Measurements from ENCODE around the gene SLC7A8.
"Not testable (repeated sequence)": the region's sequence is repeated elsewhere in the genome, so short reads cannot be mapped to it uniquely, and the experiment has no call there.

SLC7A8 gene

DNA sequence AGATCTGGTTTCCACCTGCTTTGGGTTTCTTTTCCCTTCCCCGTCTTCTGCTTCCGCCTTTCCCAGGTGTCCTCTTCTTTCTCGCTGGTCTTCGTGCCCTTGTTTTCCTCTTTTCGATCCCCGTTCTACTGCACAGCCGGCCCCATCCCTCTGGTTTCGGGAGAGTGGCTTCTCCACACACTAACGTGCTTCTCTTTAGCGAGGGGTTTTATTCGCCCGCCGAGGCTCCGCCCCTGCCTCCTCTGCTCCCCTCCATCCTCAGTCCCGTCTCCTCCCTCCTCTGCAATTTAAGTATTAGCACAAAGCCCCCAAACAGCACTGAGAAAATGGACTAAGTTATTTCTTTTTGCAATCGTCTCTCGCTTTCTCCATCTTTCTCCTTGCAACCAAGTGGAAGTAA is at the start of gene SLC7A8:
Gene SLC7A8 (minus strand): TSS at position 182 of the 400 bp plus-strand sequence. CDS start 746 bp downstream, outside the sequence.
- peak; percentile 40 for DNase-seq (ENCODE audit: low spot score)

DNA sequence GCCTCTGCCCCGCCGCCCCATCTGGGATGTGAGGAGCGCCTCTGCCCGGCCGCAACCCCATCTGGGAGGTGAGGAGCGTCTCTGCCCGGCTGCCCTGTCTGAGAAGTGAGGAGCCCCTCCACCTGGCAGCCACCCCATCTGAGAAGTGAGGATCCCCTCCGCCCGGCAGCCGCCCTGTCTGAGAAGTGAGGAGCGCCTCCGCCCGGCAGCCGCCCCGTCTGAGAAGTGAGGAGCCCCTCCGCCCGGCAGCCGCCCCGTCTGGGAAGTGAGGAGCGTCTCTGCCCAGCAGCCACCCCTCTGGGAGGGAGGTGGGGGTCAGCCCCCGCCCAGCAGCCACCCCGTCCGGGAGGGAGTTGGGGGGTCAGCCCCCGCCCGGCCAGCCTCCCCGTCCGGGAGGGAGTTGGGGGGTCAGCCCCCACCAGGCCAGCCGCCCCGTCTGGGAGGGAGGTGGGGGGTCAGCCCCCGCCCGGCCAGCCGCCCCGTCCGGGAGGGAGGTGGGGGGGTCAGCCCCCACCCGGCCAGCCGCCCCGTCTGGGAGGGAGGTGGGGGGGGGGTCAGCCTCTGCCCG is 48.9 kb upstream of the SLC7A8 start:
- DNase-seq (ENCODE audit: low spot score): not testable (repeated sequence)

DNA sequence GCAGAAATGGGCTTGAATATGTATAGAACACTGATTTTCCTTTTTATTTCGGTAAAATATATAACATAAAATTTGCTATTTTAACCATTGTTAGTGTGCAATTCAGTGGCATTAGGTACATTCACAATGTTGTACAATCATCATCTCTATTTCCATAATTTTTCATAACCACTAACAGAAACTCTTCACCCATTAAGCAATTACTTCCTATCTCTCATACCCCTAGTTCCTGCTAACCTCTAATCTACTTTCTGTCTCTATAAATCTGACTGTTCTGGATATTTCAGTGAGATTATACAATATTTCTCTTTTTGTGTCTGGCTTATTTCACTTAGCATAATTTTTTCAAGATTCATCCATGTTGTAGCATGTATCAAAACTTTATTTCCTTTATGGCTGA is 45.4 kb upstream of the SLC7A8 start:
- DNase-seq (ENCODE audit: low spot score): no peak

DNA sequence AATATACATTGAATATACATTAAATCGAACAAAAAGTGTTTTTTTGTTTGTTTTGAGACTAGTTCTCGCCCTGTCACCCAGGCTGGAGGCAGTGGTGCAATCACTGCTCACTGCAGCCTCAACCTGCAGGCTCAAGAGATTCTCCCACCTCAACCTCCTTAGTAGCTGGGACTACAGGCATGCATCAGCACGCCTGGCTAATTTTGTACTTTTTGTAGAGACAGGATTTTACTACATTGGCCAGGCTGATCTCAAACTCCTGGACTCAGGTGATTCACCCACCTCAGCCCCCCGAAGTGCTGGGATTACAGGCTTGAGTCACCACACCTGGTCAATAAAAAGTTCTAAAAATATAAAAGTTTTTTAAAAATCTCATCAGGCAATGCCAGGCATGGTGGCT is 44.1 kb upstream of the SLC7A8 start:
- no peak for DNase-seq (ENCODE audit: low spot score)

DNA sequence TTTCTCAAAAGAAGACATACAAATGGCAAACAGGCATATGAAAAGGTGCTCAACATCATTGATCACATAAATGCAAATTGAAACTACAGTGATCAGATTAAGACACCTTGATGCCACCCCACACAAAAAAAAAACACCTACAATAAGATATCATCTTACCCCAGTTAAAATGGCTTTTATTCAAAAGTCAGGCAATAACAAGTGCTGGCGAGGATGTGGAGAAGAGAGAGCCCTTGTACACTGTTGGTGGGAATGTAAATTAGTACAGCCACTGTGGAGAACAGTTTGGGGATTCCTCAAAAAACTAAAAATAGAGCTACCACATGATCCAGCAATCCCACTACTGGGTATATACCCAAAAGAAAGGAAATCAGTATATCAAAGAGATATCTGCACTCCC is 41.5 kb upstream of the SLC7A8 start:
- DNase-seq (ENCODE audit: low spot score): not testable (repeated sequence)

DNA sequence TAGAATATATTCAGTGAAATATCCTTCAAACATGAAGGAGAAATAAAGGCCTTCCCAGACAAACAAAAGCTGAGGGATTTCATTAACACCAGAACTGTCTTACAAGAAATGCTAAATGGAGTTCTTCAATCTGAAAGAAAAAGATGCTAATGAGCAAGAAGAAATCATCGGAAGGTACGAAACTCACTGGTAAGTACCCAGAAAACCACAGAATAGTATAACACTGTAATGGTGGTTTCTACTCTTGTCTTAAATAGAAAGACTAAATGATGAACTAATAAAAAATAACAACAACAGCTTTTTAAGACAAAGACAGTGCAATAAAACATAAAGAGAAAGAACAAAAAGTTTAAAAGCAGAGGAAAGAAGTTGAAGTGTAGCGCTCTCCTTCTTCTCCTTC is 35.6 kb upstream of the SLC7A8 start:
- no peak for DNase-seq (ENCODE audit: low spot score)

DNA sequence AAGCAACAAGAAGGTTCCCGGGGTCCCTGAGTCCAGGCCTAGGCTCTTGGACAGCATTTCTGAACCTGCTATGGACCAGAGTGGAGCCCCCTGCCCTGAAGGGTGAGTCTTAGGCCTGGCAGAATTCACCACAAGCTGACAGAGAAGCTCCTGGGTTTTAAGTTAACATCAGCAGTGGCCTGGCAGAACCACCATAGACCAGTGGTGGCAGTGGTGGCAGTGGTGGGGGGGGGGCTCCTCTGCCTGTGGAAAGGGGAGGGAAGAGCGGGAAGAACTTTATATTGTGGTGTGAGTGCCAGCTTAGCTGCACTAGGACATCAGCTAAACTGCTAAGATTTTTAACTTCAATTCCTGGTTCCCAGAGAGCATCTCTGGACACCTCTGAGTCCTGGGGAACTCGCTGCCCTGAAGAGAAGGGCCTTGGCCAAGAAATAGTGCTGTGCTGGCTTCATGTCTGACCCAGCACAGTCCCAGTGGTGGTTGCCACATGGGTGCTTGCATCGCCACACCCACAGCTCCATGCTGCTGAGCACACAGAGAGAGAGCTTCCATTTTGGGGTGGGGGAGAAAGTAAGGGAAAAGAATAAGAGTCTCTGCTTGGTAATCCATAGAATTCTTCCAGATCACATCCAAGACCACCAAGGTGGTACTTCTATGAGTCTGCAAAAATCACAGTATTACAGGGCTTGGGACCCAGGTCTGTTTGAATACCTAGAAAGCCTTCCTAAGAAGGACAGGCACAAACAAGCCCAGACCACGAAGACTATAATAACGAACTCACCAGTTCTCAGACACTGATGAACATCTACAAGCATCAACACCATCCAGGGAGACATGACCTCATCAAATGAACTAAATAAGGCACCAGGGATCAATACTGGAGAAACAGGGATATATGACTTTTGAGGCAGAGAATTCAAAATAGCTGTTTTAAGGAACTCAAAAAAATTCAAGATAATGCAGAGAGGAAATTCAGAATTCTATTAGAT is 33.9 kb upstream of the SLC7A8 start:
- DNase-seq (ENCODE audit: low spot score): no peak

DNA sequence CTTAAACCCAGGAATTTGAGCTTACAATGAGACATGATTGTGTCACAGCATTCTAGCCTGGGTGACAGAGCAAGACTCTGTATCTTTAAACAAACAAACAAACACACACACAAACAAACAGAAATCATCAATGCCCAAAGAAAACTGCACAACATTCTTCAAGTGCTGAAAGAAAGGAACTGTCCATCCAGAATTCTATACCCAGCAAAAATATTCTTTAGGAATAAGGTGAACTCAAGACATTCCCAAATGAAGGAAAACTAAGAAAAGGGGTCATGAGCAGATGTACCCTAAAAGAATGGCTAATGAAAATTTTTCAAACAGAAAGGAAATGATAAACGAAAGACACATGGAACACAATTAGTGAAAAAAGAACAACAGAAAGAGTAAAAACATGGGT is 32.0 kb upstream of the SLC7A8 start:
- no peak for DNase-seq (ENCODE audit: low spot score)

DNA sequence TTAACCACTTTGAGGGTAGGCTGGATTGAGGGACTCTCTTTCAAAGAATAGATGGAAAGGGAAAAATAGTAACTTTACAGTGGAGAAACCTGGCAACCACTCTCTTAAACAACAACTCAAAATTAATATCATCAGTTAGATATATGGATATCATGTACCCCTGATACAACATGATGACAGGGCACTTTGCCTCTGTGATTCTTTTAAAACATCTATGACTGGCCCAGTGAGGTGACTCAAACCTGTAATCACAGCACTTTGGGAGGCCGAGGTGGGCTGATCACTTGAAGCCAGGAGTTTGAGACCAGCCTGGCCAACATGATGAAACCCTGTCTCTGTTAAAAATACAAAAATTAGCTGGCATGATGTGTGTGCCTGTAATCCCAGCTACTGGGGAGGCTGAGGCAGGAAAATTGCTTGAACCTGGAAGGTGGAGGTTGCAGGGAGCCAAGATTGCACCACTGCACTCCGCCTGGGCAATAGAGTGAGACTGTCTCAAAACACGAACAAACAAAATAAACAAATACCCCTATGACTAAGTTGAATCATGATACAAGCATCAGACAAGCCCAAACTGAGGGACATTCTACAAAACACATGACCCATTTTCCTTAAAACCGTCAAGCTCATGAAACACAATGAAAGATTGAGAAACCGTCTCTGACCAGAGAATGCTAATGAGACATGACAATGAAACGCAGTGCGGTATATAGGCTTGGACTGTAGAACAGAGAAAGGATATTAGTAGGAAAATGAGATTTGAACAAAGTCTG is 26.4 kb upstream of the SLC7A8 start:
- DNase-seq (ENCODE audit: low spot score): no peak

DNA sequence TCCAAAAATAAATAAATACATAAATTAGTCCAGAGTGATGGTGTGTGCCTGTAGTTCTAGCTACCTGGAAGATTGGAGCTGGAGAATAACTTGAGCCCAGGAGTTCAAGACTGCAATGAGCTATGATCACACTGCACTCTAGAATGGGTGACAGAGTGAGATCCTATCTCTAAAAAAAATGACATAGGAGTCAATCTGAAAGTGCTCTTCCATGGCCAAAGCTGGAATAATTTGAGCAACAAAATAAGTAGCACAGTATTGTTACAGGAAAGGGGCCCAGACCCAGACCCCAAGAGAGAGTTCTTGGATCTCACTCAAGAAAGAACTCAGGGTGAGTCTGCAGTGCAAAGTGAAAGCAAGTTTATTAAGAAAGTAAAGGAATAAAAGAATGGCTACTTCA is 24.9 kb upstream of the SLC7A8 start:
- DNase-seq (ENCODE audit: low spot score): no peak

DNA sequence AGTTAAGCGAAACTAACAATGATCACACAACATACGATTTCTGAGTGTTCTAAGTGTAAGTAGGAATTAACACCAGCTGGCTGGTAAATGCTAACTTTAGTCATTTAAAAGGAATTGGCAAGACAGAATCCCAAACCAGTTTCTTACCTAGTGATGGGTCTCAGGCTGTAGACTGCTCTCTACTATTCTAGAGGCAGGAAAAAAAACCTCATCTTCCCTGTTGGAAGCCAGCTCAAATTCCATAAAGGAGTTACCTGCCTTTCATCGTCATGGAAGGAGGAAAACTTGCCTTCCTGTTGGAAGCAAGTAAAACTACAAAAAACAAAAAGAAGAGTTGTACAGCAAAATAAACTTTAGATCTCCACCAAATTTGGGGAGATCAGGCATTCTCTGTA is 23.7 kb upstream of the SLC7A8 start:
- DNase-seq (ENCODE audit: low spot score): no peak

DNA sequence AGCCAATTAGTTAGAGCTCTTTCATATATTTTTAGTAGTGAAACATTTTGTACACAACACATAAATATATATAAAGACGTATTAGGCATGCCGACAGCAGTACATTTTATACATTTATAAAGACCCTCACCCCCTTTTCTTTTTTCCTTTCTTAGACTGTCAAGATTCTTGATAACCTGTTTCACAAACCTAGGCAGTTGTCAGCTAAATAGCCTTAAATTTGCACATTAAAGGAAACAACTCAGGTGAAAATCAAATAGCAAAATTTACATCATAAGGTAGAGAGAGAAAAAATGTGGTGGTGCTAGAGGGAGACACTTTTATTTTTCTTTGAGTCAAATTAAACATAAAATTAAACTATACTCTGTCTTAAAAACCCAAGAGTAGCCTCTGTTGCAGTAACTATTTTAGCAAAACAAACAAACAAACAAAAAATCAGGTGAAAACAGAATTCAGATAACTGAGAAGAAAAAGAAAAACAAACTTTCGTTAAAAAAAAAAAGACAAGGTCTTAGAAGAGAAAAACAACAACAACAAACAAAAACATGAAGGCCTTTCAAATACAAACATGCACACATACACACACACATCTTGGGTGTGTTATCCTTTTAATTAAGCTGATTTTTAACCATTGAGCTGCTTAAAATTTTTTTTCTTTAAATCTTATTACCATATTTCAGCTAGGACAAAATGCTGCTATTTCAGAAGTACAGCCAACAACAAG is 23.1 kb upstream of the SLC7A8 start:
- DNase-seq (ENCODE audit: low spot score): no peak

DNA sequence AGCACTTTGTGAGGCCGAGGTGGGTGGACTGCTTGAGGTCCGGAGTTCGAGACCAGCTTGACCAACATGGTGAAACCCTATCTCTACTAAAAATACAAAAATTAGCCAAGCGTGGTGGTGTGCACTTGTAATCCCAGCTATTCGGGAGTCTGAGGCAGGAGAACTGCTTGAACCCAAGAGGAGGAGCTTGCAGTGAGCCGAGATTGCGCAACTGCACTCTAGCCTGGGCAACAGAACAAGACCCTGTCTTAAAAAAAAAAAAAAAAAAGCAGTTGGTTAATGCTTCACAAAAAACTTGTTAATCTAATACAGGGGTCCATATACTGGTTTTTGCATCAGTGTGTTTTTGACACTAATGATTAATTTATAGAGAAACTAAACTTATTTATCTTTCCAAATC is 18.5 kb upstream of the SLC7A8 start:
- DNase-seq (ENCODE audit: low spot score): no peak

DNA sequence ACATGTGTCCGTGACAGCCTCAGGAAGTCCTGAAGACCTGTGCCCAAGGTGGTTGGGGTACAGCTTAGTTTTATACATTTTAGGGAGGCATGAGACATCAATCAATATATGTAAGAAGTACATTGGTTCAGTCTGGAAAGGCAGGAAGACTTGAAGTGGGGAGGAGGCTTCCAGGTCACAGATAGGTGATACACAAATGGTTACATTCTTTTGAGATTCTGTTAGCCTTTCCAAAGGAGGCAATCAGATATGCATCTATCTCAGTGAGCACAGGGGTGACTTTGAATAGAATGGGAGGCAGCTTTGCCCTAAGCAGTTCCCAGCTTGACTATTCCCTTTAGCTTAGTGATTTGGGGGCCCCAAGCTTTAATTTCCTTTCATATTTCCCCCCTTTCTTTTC is 15.7 kb upstream of the SLC7A8 start:
- DNase-seq (ENCODE audit: low spot score): not testable (repeated sequence)

DNA sequence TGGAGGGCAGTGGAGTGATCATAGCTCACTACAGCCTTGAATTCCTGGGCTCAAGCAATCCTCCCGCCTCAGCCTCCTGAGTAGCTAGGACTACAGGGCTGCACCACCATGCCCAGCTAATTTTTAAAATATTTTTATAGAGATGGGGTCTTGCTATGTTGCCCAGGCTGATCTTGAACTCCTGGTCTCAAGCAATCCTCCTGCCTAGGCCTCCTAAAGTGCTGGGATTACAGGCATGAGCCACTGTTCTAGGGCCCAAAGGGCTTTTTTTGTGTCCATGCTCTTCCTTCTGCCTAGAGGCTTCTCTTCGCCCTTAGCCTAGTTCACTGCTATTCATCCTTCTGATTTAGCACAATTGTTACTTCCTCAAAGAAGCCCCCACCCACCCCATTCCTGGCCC is 13.0 kb upstream of the SLC7A8 start:
- not testable (repeated sequence) for DNase-seq (ENCODE audit: low spot score)

DNA sequence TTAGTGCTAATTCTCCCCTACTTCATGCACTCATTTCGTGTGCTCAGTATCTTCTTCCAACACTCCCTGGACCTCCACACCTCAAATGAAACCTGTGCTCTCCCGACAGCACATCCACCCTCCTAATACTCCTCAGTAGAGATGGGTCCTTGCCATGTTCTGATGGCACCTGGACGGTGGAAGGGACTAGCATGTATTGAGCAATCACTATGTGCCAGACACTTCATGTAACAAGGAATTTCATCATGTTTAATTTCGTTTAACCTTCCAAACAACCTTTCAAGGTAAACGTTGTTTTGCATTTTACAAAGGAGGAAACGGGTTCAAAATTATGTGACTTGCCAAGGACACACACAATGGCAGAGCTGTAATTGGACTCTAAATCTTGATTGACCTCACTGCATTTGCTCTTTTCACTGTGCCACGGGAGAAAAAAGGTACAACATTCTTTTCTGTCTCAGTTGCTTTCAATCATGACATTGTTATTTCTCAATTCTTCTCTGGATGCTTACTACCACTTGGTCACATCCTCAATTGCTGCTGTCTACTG is 12.2 kb upstream of the SLC7A8 start:
- DNase-seq (ENCODE audit: low spot score): no peak

DNA sequence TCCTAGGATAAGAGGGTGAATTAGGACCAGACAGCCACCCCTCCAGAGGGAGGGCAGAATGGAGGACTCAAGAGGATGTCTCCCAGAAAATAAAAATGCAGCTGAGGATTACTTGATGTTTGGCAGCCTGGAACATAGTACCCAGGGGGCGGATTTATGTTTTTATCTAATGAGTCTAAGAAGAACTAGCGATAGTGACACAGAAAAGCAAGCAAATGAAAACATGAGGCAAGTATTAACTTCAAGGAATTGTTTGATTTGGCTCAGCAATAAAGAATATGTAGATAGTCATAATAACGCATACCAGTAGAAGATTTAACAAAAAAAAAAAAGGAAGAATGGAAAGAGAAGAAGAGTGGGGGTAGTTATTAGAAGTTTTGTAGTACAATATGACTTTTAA is 10.0 kb upstream of the SLC7A8 start:
- no peak for DNase-seq (ENCODE audit: low spot score)

DNA sequence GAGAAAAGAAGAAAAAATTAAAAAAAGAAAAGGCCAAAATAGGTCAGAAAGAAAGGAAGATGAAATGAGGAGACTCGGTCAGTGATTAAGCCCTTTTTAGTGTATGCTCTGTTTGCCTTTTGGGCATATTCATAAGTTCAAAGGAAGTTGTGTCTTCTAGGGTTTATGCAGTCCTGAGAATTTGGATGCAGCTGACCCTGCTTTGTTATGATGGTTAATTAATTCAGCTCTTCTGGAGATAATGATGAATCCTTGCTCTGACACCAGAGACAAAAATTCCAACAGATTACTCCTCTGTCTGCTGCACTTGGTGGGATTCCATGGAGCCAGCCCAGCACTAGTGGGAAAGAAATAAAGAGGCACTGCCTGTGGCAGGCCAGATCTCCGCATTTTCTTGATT is 4.5 kb upstream of the SLC7A8 start:
- DNase-seq (ENCODE audit: low spot score): no peak

DNA sequence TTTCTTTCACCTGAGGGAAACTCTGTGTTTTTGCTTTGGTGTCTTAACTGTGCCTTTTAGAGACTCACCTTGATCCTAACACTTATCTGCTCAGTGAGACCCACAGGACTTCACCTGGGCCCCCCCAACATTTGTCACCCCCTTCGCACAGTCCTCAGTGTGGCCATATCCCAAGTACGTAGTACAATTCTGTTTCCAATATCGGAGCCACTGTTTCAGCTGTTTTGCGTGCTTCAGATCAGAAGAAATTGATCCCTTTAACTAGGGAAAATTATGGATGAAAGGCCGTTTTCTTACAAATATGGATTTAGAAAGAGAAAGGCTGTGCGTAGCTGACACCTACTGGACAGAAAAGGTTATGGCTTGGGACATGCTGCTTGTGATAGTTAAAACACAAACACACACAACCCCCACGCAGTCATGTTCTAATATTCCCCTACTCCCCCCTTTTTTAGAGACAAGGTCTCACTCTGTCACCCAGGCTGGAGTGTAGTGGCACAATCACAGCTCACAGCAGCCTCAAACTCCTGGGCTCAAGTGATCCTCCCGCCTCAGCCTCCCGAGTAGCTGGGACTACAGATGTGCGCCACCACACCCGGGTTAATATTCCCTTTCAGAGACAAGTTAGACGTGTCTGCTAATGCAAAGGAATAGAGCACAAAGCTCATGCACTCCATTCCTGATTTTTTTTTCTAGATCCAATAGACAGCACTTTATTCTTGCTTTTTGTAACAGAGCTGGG is 3.6 kb upstream of the SLC7A8 start:
- peak; percentile 65 for DNase-seq (ENCODE audit: low spot score)

DNA sequence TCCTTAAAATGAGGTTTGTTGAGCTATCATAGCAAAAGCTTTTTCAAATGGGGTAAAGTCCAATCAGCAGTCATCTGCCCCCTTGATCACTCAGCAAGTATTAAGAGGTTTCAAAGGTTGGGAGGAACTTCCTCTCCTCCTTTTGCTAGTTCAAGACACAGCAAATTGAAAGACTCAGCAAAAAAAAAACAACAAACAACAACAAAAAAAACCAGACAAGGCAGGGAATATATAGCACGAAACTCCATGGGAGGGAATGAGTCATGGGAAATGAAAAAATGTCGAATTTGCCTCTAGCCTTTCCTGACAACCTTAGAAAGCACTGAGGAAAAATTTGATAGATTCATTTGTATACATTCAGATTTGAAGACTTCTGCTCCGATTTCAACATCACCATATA is 1.6 kb upstream of the SLC7A8 start:
- no peak for DNase-seq (ENCODE audit: low spot score)

DNA sequence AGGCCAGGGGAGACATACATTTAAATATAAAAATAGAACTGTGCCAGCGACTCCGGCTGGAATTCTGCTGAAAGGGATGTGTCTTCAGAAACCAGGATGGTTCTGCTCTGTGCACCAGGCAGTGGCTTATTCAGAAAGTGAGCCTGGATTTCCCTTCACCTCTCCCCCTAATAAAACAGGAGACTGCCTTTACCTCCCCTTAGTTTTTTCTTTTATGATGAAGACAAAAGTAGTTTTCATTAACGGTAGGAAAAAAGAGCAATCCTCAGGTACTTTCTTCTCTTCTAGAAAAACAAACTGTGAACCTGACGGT is 346 bp downstream of the SLC7A8 start:
- DNase-seq (ENCODE audit: low spot score): no peak

Data from globus pallidus (tissue), 1 donor.